GM21515 (cell line): ENCODE results near the gene CERKL.

Experiments used
- ATAC-seq: cut with Tn5 transposase; IDR thresholded peaks from one replicate; pipeline ENCODE4 v1.9.1; 2021; ENCODE audit not compliant: unreplicated experiment

The CERKL gene

GRCh38 chr2:181678861-181679543 lies 22.1 kb upstream of the CERKL start:
- no peak for ATAC-seq

- ATAC-seq = no peak
Observed at GRCh38 chr2:181677912-181678586, 21.1 kb upstream of the CERKL start.

GRCh38 chr2:181675254-181675653 lies 18.3 kb upstream of the CERKL start:
- ATAC-seq = no peak

- ATAC-seq = no peak
Observed at GRCh38 chr2:181674461-181674860, 17.6 kb upstream of the CERKL start.

GRCh38 chr2:181673173-181673572 lies 16.3 kb upstream of the CERKL start:
- no peak for ATAC-seq

GRCh38 chr2:181672255-181673008 lies 15.5 kb upstream of the CERKL start:
- ATAC-seq = peak; percentile 89

GRCh38 chr2:181670632-181671031 lies 13.7 kb upstream of the CERKL start:
- ATAC-seq = no peak

- no peak for ATAC-seq
Observed at GRCh38 chr2:181667234-181667633, 10.3 kb upstream of the CERKL start.

- ATAC-seq = no peak
Observed at GRCh38 chr2:181662287-181662686, 5.4 kb upstream of the CERKL start.

GRCh38 chr2:181660181-181660580 lies 3.3 kb upstream of the CERKL start:
- ATAC-seq = no peak

- ATAC-seq = no peak
Observed at GRCh38 chr2:181658444-181658843, 1.5 kb upstream of the CERKL start.

GRCh38 chr2:181657379-181657778 lies 474 bp upstream of the CERKL start:
- no peak for ATAC-seq

GRCh38 chr2:181655519-181655918 lies 1.4 kb downstream of the CERKL start:
- no peak for ATAC-seq

GRCh38 chr2:181649436-181649979 lies 7.4 kb downstream of the CERKL start:
- no peak for ATAC-seq

- no peak for ATAC-seq
Observed at GRCh38 chr2:181648478-181649155, 8.3 kb downstream of the CERKL start.

GRCh38 chr2:181646415-181646987 lies 10.4 kb downstream of the CERKL start:
- ATAC-seq = no peak

- no peak for ATAC-seq
Observed at GRCh38 chr2:181643151-181643550, 13.8 kb downstream of the CERKL start.

- ATAC-seq = no peak
Observed at GRCh38 chr2:181642086-181642485, 14.8 kb downstream of the CERKL start.

- no peak for ATAC-seq
Observed at GRCh38 chr2:181639686-181640085, 17.2 kb downstream of the CERKL start.

GRCh38 chr2:181632733-181633401 lies 24.0 kb downstream of the CERKL start:
- peak; percentile 79 for ATAC-seq
